ENCODE results near the gene ACKR3.

Gene ACKR3

GRCh38 chr2:236584521-236585384 lies 15.1 kb downstream of the ACKR3 start:
- DNase-seq (ENCODE audit: low read depth in 3 of 3, low spot score in 1 of 3) = no peak

- no peak for DNase-seq (ENCODE audit: low read depth in 3 of 3, low spot score in 1 of 3)
Observed at GRCh38 chr2:236585966-236586365, 16.3 kb downstream of the ACKR3 start.

GRCh38 chr2:236587861-236588815 lies 18.5 kb downstream of the ACKR3 start:
- DNase-seq (ENCODE audit: low read depth in 3 of 3, low spot score in 1 of 3) = no peak

GRCh38 chr2:236588932-236589592 lies 19.4 kb downstream of the ACKR3 start:
- no peak for DNase-seq (ENCODE audit: low read depth in 3 of 3, low spot score in 1 of 3)

GRCh38 chr2:236590846-236591245 lies 21.2 kb downstream of the ACKR3 start:
- DNase-seq (ENCODE audit: low read depth in 3 of 3, low spot score in 1 of 3) = no peak

- no peak for DNase-seq (ENCODE audit: low read depth in 3 of 3, low spot score in 1 of 3)
Observed at GRCh38 chr2:236592821-236593220, 23.2 kb downstream of the ACKR3 start.

- DNase-seq (ENCODE audit: low read depth in 3 of 3, low spot score in 1 of 3) = no peak
Observed at GRCh38 chr2:236593531-236593930, 23.9 kb downstream of the ACKR3 start.

- no peak for DNase-seq (ENCODE audit: low read depth in 3 of 3, low spot score in 1 of 3)
Observed at GRCh38 chr2:236593956-236594355, 24.3 kb downstream of the ACKR3 start.

GRCh38 chr2:236597629-236598028 lies 28.0 kb downstream of the ACKR3 start:
- no peak for DNase-seq (ENCODE audit: low read depth in 3 of 3, low spot score in 1 of 3)

GRCh38 chr2:236599059-236599458 lies 29.4 kb downstream of the ACKR3 start:
- no peak for DNase-seq (ENCODE audit: low read depth in 3 of 3, low spot score in 1 of 3)

- no peak for DNase-seq (ENCODE audit: low read depth in 3 of 3, low spot score in 1 of 3)
Observed at GRCh38 chr2:236600158-236600557, 30.5 kb downstream of the ACKR3 start.

GRCh38 chr2:236600892-236601291 lies 31.3 kb downstream of the ACKR3 start:
- DNase-seq (ENCODE audit: low read depth in 3 of 3, low spot score in 1 of 3) = no peak

GRCh38 chr2:236601316-236602202 lies 31.9 kb downstream of the ACKR3 start:
- DNase-seq (ENCODE audit: low read depth in 3 of 3, low spot score in 1 of 3) = no peak

- no peak for DNase-seq (ENCODE audit: low read depth in 3 of 3, low spot score in 1 of 3)
Observed at GRCh38 chr2:236602678-236603077, 33.1 kb downstream of the ACKR3 start.

GRCh38 chr2:236603361-236604015 lies 33.9 kb downstream of the ACKR3 start:
- no peak for DNase-seq (ENCODE audit: low read depth in 3 of 3, low spot score in 1 of 3)

- DNase-seq (ENCODE audit: low read depth in 3 of 3, low spot score in 1 of 3) = no peak
Observed at GRCh38 chr2:236604575-236605344, 35.1 kb downstream of the ACKR3 start.

GRCh38 chr2:236605345-236605734 lies 35.7 kb downstream of the ACKR3 start:
- no peak for DNase-seq (ENCODE audit: low read depth in 3 of 3, low spot score in 1 of 3)

GRCh38 chr2:236606023-236606422 lies 36.4 kb downstream of the ACKR3 start:
- no peak for DNase-seq (ENCODE audit: low read depth in 3 of 3, low spot score in 1 of 3)
